ENCODE data around the gene IDUA.

IDUA gene

GRCh38 chr4:1001561-1002130 lies 14.8 kb downstream of the IDUA start:
- no peak for DNase-seq (ENCODE audit: low read depth in 2 of 2)
- TF ChIP-seq CTCF (IDR thresholded peaks at IDR 0.05; ENCODE audit: low read depth, low read length) = no peak
- no peak overlapping the region for H3K4me3 ChIP-seq (replicated peaks in 1 of 2; ENCODE audit: low read depth in 2 of 2, low read length in 2 of 2)

- no peak for TF ChIP-seq CTCF (IDR thresholded peaks at IDR 0.05; ENCODE audit: low read depth, low read length)
- DNase-seq (ENCODE audit: low read depth in 2 of 2) = peak in 1 of 2 donors; percentile 58
- H3K4me3 ChIP-seq (replicated peaks in 1 of 2; ENCODE audit: low read depth in 2 of 2, low read length in 2 of 2) = no peak overlapping the region
These were observed 15.3 kb downstream of the IDUA start for GRCh38 chr4:1002131-1002630.

- TF ChIP-seq CTCF (IDR thresholded peaks at IDR 0.05; ENCODE audit: low read depth, low read length) = no peak
- no peak for DNase-seq (ENCODE audit: low read depth in 2 of 2)
- H3K4me3 ChIP-seq (replicated peaks in 1 of 2; ENCODE audit: low read depth in 2 of 2, low read length in 2 of 2) = no peak overlapping the region
These were observed 15.9 kb downstream of the IDUA start for GRCh38 chr4:1002631-1003251.

GRCh38 chr4:1003271-1004070 lies 16.6 kb downstream of the IDUA start:
- TF ChIP-seq CTCF (IDR thresholded peaks at IDR 0.05; ENCODE audit: low read depth, low read length) = no peak
- H3K4me3 ChIP-seq (replicated peaks in 1 of 2; ENCODE audit: low read depth in 2 of 2, low read length in 2 of 2) = no peak overlapping the region
- no peak for DNase-seq (ENCODE audit: low read depth in 2 of 2)

- no peak overlapping the region for H3K4me3 ChIP-seq (replicated peaks in 1 of 2; ENCODE audit: low read depth in 2 of 2, low read length in 2 of 2)
These were observed 17.2 kb downstream of the IDUA start for GRCh38 chr4:1004071-1004418.

More at GRCh38 chr4:1004071-1004418, 17.2 kb downstream of the IDUA start:
- DNase-seq (ENCODE audit: low read depth in 2 of 2) = no peak
- no peak for TF ChIP-seq CTCF (IDR thresholded peaks at IDR 0.05; ENCODE audit: low read depth, low read length)
